Ovary (tissue), 3 donors: ENCODE data around the gene TNKS1BP1.

ENCODE experiments used
- POLR2A ChIP-seq: fragments of 450-650 bp; IDR thresholded peaks from one replicate; pipeline ENCODE4 v1.6.1; 2017; ENCODE audit warnings: antibody characterized with exemption, mild to moderate bottlenecking, moderate library complexity
- TF ChIP-seq, protein P1 (sequence below), 3 donors: fragments of 450-650 bp in 2 of 3; fragments of 200-600 bp in 1 of 3; IDR thresholded peaks; one replicate each; pipeline versions ENCODE4 v1.5.1 to v1.8.0; 2016 to 2022; ENCODE audit warnings: antibody characterized with exemption in 3 of 3, mild to moderate bottlenecking in 1 of 3
- donor health status: DM: no; HTN: no; CAD: no.

DNA sequence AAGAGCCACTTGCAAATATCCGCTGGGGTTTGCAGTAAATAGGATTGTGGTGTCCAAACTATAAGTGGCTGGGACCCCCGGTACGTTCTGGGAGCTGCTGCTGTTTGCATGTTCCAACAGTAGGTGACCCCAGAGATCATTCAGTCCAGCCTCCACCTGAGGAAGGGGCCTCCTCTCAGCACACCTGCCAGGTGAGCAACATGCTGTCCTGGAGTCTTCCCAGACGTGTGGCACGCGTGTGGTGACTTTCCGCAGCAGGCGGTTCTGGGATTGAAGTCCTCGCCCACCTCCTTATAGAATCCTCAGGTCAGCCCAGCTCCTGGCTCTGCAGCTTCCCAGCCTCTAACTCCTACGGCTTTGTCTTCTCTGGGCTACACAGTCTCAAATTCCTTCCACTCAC, 20.1 kb upstream of the TNKS1BP1 start:
- TF ChIP-seq, protein P1, sequence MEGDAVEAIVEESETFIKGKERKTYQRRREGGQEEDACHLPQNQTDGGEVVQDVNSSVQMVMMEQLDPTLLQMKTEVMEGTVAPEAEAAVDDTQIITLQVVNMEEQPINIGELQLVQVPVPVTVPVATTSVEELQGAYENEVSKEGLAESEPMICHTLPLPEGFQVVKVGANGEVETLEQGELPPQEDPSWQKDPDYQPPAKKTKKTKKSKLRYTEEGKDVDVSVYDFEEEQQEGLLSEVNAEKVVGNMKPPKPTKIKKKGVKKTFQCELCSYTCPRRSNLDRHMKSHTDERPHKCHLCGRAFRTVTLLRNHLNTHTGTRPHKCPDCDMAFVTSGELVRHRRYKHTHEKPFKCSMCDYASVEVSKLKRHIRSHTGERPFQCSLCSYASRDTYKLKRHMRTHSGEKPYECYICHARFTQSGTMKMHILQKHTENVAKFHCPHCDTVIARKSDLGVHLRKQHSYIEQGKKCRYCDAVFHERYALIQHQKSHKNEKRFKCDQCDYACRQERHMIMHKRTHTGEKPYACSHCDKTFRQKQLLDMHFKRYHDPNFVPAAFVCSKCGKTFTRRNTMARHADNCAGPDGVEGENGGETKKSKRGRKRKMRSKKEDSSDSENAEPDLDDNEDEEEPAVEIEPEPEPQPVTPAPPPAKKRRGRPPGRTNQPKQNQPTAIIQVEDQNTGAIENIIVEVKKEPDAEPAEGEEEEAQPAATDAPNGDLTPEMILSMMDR (IDR thresholded peaks at IDR 0.05) = no peak
- no peak for TF ChIP-seq POLR2A
